ENCODE results near the gene FADS2. TPM values are rescaled to one million over a fixed set of nuclear protein-coding genes. Genes with fewer than 3 reads are reported as not detected.

FADS2 gene
- total and polyA plus RNA-seq, 10 of the 15 experiments (the other 5 are each of a cell fraction or from before 2014, with no cell fraction given): 3.3 to 313 (median 149) TPM

- no peak for TF ChIP-seq CEBPZ (IDR thresholded peaks at IDR 0.05; ENCODE audit: low read depth, low read length)
- no peak for TF ChIP-seq NKRF (conservative IDR thresholded peaks at IDR 0.05)
- no peak for TF ChIP-seq POLR2AphosphoS2 (IDR thresholded peaks at IDR 0.05; ENCODE audit: low read depth, low read length)
- TF ChIP-seq HDAC2 (IDR thresholded peaks at IDR 0.05): no peak
- TF ChIP-seq POLR2AphosphoS5 (IDR thresholded peaks at IDR 0.05; ENCODE audit: low read length): no peak
- TF ChIP-seq NFYB (IDR thresholded peaks at IDR 0.05; ENCODE audit: insufficient read depth, low read depth, low read length): no peak
- TF ChIP-seq EGR1 (IDR thresholded peaks at IDR 0.05; ENCODE audit: borderline replicate concordance in 1 of 2, low read depth in 2 of 2, low read length in 2 of 2): no peak
- no peak for TF ChIP-seq HSF1 (IDR thresholded peaks at IDR 0.05; ENCODE audit: low read depth, low read length)
- TF ChIP-seq CEBPB (IDR thresholded peaks at IDR 0.05; ENCODE audit: borderline replicate concordance in 1 of 2, low read depth in 2 of 2, low read length in 2 of 2): no peak
Measured at GRCh38 chr11:61885784-61886580, 57.9 kb downstream of the FADS2 start (continued).

All from GM12878 (cell line).